GM23338 (cell line): ENCODE data around the gene AQP1. TPM values are rescaled to one million over a fixed set of nuclear protein-coding genes. Genes with fewer than 3 reads are reported as not detected.

Source experiments
- ATAC-seq: fragments of 200-7000 bp; cut with Tn5 transposase; 3 replicates; pipeline ENCODE4 v1.9.1; 2020
- DNase-seq: peaks from one replicate; pipeline ENCODE4 v3.0.0-alpha.2; 2015; ENCODE audit warnings: low spot score
- H2AFZ ChIP-seq: fragments of 200-600 bp; sonication (generic); 2 replicates; pipeline ENCODE4 v1.8.0; 2016; ENCODE audit warnings: antibody characterized with exemption, mild to moderate bottlenecking, moderate library complexity
- H3F3A ChIP-seq: fragments of 200-600 bp; sonication (generic); replicated peaks from 2 replicates; pipeline ENCODE4 v1.8.0; 2017; ENCODE audit warnings: antibody characterized with exemption, mixed run types, low read depth
- H3K27ac ChIP-seq: fragments of 200-600 bp; sonication (generic); 2 replicates; pipeline ENCODE4 v1.6.1; 2016; ENCODE audit warnings: low read depth
- H3K27me3 ChIP-seq: fragments of 200-600 bp; sonication (generic); 2 replicates; pipeline ENCODE4 v1.8.0; 2016; ENCODE audit warnings: mild to moderate bottlenecking, mixed run types, moderate library complexity; ENCODE audit not compliant: insufficient read depth
- H3K36me3 ChIP-seq: fragments of 200-600 bp; sonication (generic); 2 replicates; pipeline ENCODE4 v1.8.0; 2016; ENCODE audit warnings: mild to moderate bottlenecking; ENCODE audit not compliant: insufficient read depth
- H3K4me1 ChIP-seq: fragments of 200-600 bp; sonication (generic); 2 replicates; pipeline ENCODE4 v1.8.0; 2016; ENCODE audit warnings: mild to moderate bottlenecking, moderate library complexity; ENCODE audit not compliant: insufficient read depth
- H3K4me2 ChIP-seq: fragments of 200-600 bp; sonication (generic); 2 replicates; pipeline ENCODE4 v1.7.1; 2017; ENCODE audit warnings: mixed run types
- H3K4me3 ChIP-seq: fragments of 200-600 bp; sonication (generic); 2 replicates; pipeline ENCODE4 v1.6.1; 2016; ENCODE audit warnings: mixed run types
- H3K79me2 ChIP-seq: fragments of 200-600 bp; sonication (generic); replicated peaks from 2 replicates; pipeline ENCODE4 v1.8.0; 2017; ENCODE audit warnings: mild to moderate bottlenecking; ENCODE audit not compliant: insufficient read depth
- H3K9me2 ChIP-seq: fragments of 200-600 bp; sonication (generic); 2 replicates; pipeline ENCODE4 v1.8.0; 2017; ENCODE audit not compliant: insufficient read depth
- H4K20me1 ChIP-seq: fragments of 200-600 bp; sonication (generic); replicated peaks from 2 replicates; pipeline ENCODE4 v1.8.0; 2017; ENCODE audit warnings: mild to moderate bottlenecking; ENCODE audit not compliant: insufficient read depth
- H3K27ac Mint-ChIP-seq: 2 replicates; pipeline ENCODE4 v1.8.0; 2020; ENCODE audit warnings: inconsistent platforms, mild to moderate bottlenecking, moderate library complexity, mixed read lengths
- H3K27me3 Mint-ChIP-seq: 3 replicates; pipeline ENCODE4 v1.8.0; 2022; ENCODE audit warnings: low read depth, mild to moderate bottlenecking, moderate library complexity, mixed read lengths, inconsistent platforms; ENCODE audit not compliant: insufficient read depth, poor library complexity
- H3K36me3 Mint-ChIP-seq: 3 replicates; pipeline ENCODE4 v1.8.0; 2021; ENCODE audit warnings: low read depth, mild to moderate bottlenecking, inconsistent platforms, moderate library complexity, mixed read lengths
- H3K4me1 Mint-ChIP-seq: 3 replicates; pipeline ENCODE4 v1.8.0; 2020; ENCODE audit warnings: mild to moderate bottlenecking, inconsistent platforms, mixed read lengths
- H3K4me3 Mint-ChIP-seq: 3 replicates; pipeline ENCODE4 v1.8.0; 2021; ENCODE audit warnings: moderate library complexity, mild to moderate bottlenecking, inconsistent platforms, mixed read lengths
- H3K9me3 Mint-ChIP-seq: 3 replicates; pipeline ENCODE4 v1.8.0; 2020; ENCODE audit warnings: moderate library complexity, mild to moderate bottlenecking, inconsistent platforms, mixed read lengths
- CREB1 ChIP-seq: fragments of 250-450 bp; sonication (Bioruptor Pico); IDR thresholded peaks from 2 replicates; pipeline ENCODE4 v1.5.0; 2020; ENCODE audit warnings: low read depth, mild to moderate bottlenecking, moderate library complexity
- CTCF ChIP-seq, 2 experiments: fragments of 200-600 bp in 1 of 2; sonication (generic) in 1 of 2; conservative IDR thresholded peaks; 2 replicates each; pipeline versions ENCODE4 v1.5.1 to v1.6.1; 2016 to 2017; ENCODE audit warnings: antibody characterized with exemption in 2 of 2, low read depth in 2 of 2, mild to moderate bottlenecking in 2 of 2, moderate library complexity in 1 of 2
- ETS1 ChIP-seq: IDR thresholded peaks from 2 replicates; pipeline ENCODE4 v1.6.1; 2016; ENCODE audit warnings: antibody characterized with exemption
- EZH2 ChIP-seq: fragments of 200-600 bp; sonication (generic); IDR thresholded peaks from one replicate; pipeline ENCODE4 v1.8.0; 2017; ENCODE audit warnings: antibody characterized with exemption, mild to moderate bottlenecking, low read depth; ENCODE audit not compliant: unreplicated experiment
- EZH2phosphoT487 ChIP-seq: fragments of 200-600 bp; sonication (generic); IDR thresholded peaks from one replicate; pipeline ENCODE4 v1.8.1; 2018; ENCODE audit warnings: antibody characterized with exemption; ENCODE audit not compliant: unreplicated experiment
- JUNB ChIP-seq: IDR thresholded peaks from one replicate; pipeline ENCODE4 v1.6.1; 2016; ENCODE audit warnings: antibody characterized with exemption; ENCODE audit not compliant: unreplicated experiment
- NANOG ChIP-seq: IDR thresholded peaks from 2 replicates; pipeline ENCODE4 v1.6.1; 2016; ENCODE audit warnings: antibody characterized with exemption, borderline replicate concordance
- POLR2AphosphoS5 ChIP-seq: IDR thresholded peaks from 2 replicates; pipeline ENCODE4 v1.6.1; 2016; ENCODE audit warnings: antibody characterized with exemption, low read depth
- REST ChIP-seq: IDR thresholded peaks from one replicate; pipeline ENCODE4 v1.6.1; 2018; ENCODE audit warnings: antibody characterized with exemption; ENCODE audit not compliant: unreplicated experiment
- STAT1 ChIP-seq: IDR thresholded peaks from one replicate; pipeline ENCODE4 v1.6.1; 2016; ENCODE audit warnings: antibody characterized with exemption; ENCODE audit not compliant: unreplicated experiment
- ZNF114 ChIP-seq: fragments of 250-450 bp; sonication (Bioruptor Pico); IDR thresholded peaks from 2 replicates; pipeline ENCODE4 v1.5.0; 2020; ENCODE audit warnings: mild to moderate bottlenecking, moderate library complexity
- ZNF331 ChIP-seq: fragments of 250-450 bp; sonication (Bioruptor Pico); IDR thresholded peaks from 2 replicates; pipeline ENCODE4 v1.5.0; 2020; ENCODE audit warnings: low read depth, mild to moderate bottlenecking, moderate library complexity
- ZNF462 ChIP-seq: fragments of 250-450 bp; sonication (Bioruptor Pico); IDR thresholded peaks from 2 replicates; pipeline ENCODE4 v1.5.0; 2020; ENCODE audit warnings: mild to moderate bottlenecking, moderate library complexity
- polyA plus RNA-seq: library from polyadenylated mRNA; unstranded; fragments of >200 nt; fragmentation: Nextera tagmentation; extraction: Ambion mirVana; gene quantifications from 2 replicates; pipeline ENCODE4 v1.2.1, GENCODE V29; 2016
- total RNA-seq: library from RNA; depleted of rRNA; stranded (reverse); fragments of >200 nt; shearing (Covaris generic); gene quantifications from 2 replicates; pipeline ENCODE4 v1.2.3, GENCODE V29; 2014

The AQP1 gene
- total and polyA plus RNA-seq, 2 experiments from 2014 or later: 0.28 TPM; not detected in 1

GRCh38 chr7:30905078-30906012 lies 6.3 kb upstream of the AQP1 start:
- H3K4me1 Mint-ChIP-seq: peaks cover 2% of the 10 kb centered on the region; the same call in 2 of the 3 replicates
- H3K27ac Mint-ChIP-seq: no peak overlapping the region
- peaks cover 5% of the 10 kb centered on the region for H3K27me3 Mint-ChIP-seq
- Histone ChIP-seq H3K4me1 (no peaks in the 10 kb centered on the region), H3K4me2 (no peak overlapping the region), H2AFZ (no peak overlapping the region), H3K4me3 (no peak overlapping the region), H3F3A (no peaks in the 10 kb centered on the region), H3K27ac (no peak overlapping the region), H3K27me3 (no peaks in the 10 kb centered on the region), H4K20me1 (no peaks in the 10 kb centered on the region), H3K79me2 (no peaks in the 10 kb centered on the region), H3K36me3 (no peaks in the 10 kb centered on the region), H3K9me2 (no peaks in the 10 kb centered on the region)
- ATAC-seq (no peak), DNase-seq (no peak)
- H3K36me3 Mint-ChIP-seq: no peaks in the 10 kb centered on the region
- H3K9me3 Mint-ChIP-seq: no peaks in the 10 kb centered on the region
- TF ChIP-seq EZH2phosphoT487 (no peak), NANOG (no peak), ZNF114 (no peak), ETS1 (no peak), REST (no peak), EZH2 (no peak), CTCF (conservative IDR thresholded peaks at IDR 0.05; ENCODE audit: low read depth in 2 of 2) (no peak), POLR2AphosphoS5 (no peak), ZNF331 (CRISPR knock-in tag) (no peak), CREB1 (CRISPR knock-in tag) (no peak), STAT1 (no peak), JUNB (no peak), ZNF462 (no peak)
- no peak overlapping the region for H3K4me3 Mint-ChIP-seq
